GM23338 (cell line): ENCODE measurements around the gene CGRRF1. TPM values are rescaled to one million over a fixed set of nuclear protein-coding genes. Genes with fewer than 3 reads are reported as not detected.

ENCODE experiments used
- ATAC-seq: fragments of 200-7000 bp; cut with Tn5 transposase; 3 replicates; pipeline ENCODE4 v1.9.1; 2020
- DNase-seq: peaks from one replicate; pipeline ENCODE4 v3.0.0-alpha.2; 2015; ENCODE audit warnings: low spot score
- H2AFZ ChIP-seq: fragments of 200-600 bp; sonication (generic); 2 replicates; pipeline ENCODE4 v1.8.0; 2016; ENCODE audit warnings: antibody characterized with exemption, mild to moderate bottlenecking, moderate library complexity
- H3F3A ChIP-seq: fragments of 200-600 bp; sonication (generic); replicated peaks from 2 replicates; pipeline ENCODE4 v1.8.0; 2017; ENCODE audit warnings: antibody characterized with exemption, mixed run types, low read depth
- H3K27ac ChIP-seq: fragments of 200-600 bp; sonication (generic); 2 replicates; pipeline ENCODE4 v1.6.1; 2016; ENCODE audit warnings: low read depth
- H3K27me3 ChIP-seq: fragments of 200-600 bp; sonication (generic); 2 replicates; pipeline ENCODE4 v1.8.0; 2016; ENCODE audit warnings: mild to moderate bottlenecking, mixed run types, moderate library complexity; ENCODE audit not compliant: insufficient read depth
- H3K36me3 ChIP-seq: fragments of 200-600 bp; sonication (generic); 2 replicates; pipeline ENCODE4 v1.8.0; 2016; ENCODE audit warnings: mild to moderate bottlenecking; ENCODE audit not compliant: insufficient read depth
- H3K4me1 ChIP-seq: fragments of 200-600 bp; sonication (generic); 2 replicates; pipeline ENCODE4 v1.8.0; 2016; ENCODE audit warnings: mild to moderate bottlenecking, moderate library complexity; ENCODE audit not compliant: insufficient read depth
- H3K4me2 ChIP-seq: fragments of 200-600 bp; sonication (generic); 2 replicates; pipeline ENCODE4 v1.7.1; 2017; ENCODE audit warnings: mixed run types
- H3K4me3 ChIP-seq: fragments of 200-600 bp; sonication (generic); 2 replicates; pipeline ENCODE4 v1.6.1; 2016; ENCODE audit warnings: mixed run types
- H3K79me2 ChIP-seq: fragments of 200-600 bp; sonication (generic); replicated peaks from 2 replicates; pipeline ENCODE4 v1.8.0; 2017; ENCODE audit warnings: mild to moderate bottlenecking; ENCODE audit not compliant: insufficient read depth
- H3K9me2 ChIP-seq: fragments of 200-600 bp; sonication (generic); 2 replicates; pipeline ENCODE4 v1.8.0; 2017; ENCODE audit not compliant: insufficient read depth
- H4K20me1 ChIP-seq: fragments of 200-600 bp; sonication (generic); replicated peaks from 2 replicates; pipeline ENCODE4 v1.8.0; 2017; ENCODE audit warnings: mild to moderate bottlenecking; ENCODE audit not compliant: insufficient read depth
- H3K27ac Mint-ChIP-seq: 2 replicates; pipeline ENCODE4 v1.8.0; 2020; ENCODE audit warnings: inconsistent platforms, mild to moderate bottlenecking, moderate library complexity, mixed read lengths
- H3K27me3 Mint-ChIP-seq: 3 replicates; pipeline ENCODE4 v1.8.0; 2022; ENCODE audit warnings: low read depth, mild to moderate bottlenecking, moderate library complexity, mixed read lengths, inconsistent platforms; ENCODE audit not compliant: insufficient read depth, poor library complexity
- H3K36me3 Mint-ChIP-seq: 3 replicates; pipeline ENCODE4 v1.8.0; 2021; ENCODE audit warnings: low read depth, mild to moderate bottlenecking, inconsistent platforms, moderate library complexity, mixed read lengths
- H3K4me1 Mint-ChIP-seq: 3 replicates; pipeline ENCODE4 v1.8.0; 2020; ENCODE audit warnings: mild to moderate bottlenecking, inconsistent platforms, mixed read lengths
- H3K4me3 Mint-ChIP-seq: 3 replicates; pipeline ENCODE4 v1.8.0; 2021; ENCODE audit warnings: moderate library complexity, mild to moderate bottlenecking, inconsistent platforms, mixed read lengths
- H3K9me3 Mint-ChIP-seq: 3 replicates; pipeline ENCODE4 v1.8.0; 2020; ENCODE audit warnings: moderate library complexity, mild to moderate bottlenecking, inconsistent platforms, mixed read lengths
- CREB1 ChIP-seq: fragments of 250-450 bp; sonication (Bioruptor Pico); IDR thresholded peaks from 2 replicates; pipeline ENCODE4 v1.5.0; 2020; ENCODE audit warnings: low read depth, mild to moderate bottlenecking, moderate library complexity
- CTCF ChIP-seq, 2 experiments: fragments of 200-600 bp in 1 of 2; sonication (generic) in 1 of 2; conservative IDR thresholded peaks; 2 replicates each; pipeline versions ENCODE4 v1.5.1 to v1.6.1; 2016 to 2017; ENCODE audit warnings: antibody characterized with exemption in 2 of 2, low read depth in 2 of 2, mild to moderate bottlenecking in 2 of 2, moderate library complexity in 1 of 2
- ETS1 ChIP-seq: IDR thresholded peaks from 2 replicates; pipeline ENCODE4 v1.6.1; 2016; ENCODE audit warnings: antibody characterized with exemption
- EZH2 ChIP-seq: fragments of 200-600 bp; sonication (generic); IDR thresholded peaks from one replicate; pipeline ENCODE4 v1.8.0; 2017; ENCODE audit warnings: antibody characterized with exemption, mild to moderate bottlenecking, low read depth; ENCODE audit not compliant: unreplicated experiment
- EZH2phosphoT487 ChIP-seq: fragments of 200-600 bp; sonication (generic); IDR thresholded peaks from one replicate; pipeline ENCODE4 v1.8.1; 2018; ENCODE audit warnings: antibody characterized with exemption; ENCODE audit not compliant: unreplicated experiment
- JUNB ChIP-seq: IDR thresholded peaks from one replicate; pipeline ENCODE4 v1.6.1; 2016; ENCODE audit warnings: antibody characterized with exemption; ENCODE audit not compliant: unreplicated experiment
- NANOG ChIP-seq: IDR thresholded peaks from 2 replicates; pipeline ENCODE4 v1.6.1; 2016; ENCODE audit warnings: antibody characterized with exemption, borderline replicate concordance
- POLR2AphosphoS5 ChIP-seq: IDR thresholded peaks from 2 replicates; pipeline ENCODE4 v1.6.1; 2016; ENCODE audit warnings: antibody characterized with exemption, low read depth
- STAT1 ChIP-seq: IDR thresholded peaks from one replicate; pipeline ENCODE4 v1.6.1; 2016; ENCODE audit warnings: antibody characterized with exemption; ENCODE audit not compliant: unreplicated experiment
- ZNF114 ChIP-seq: fragments of 250-450 bp; sonication (Bioruptor Pico); IDR thresholded peaks from 2 replicates; pipeline ENCODE4 v1.5.0; 2020; ENCODE audit warnings: mild to moderate bottlenecking, moderate library complexity
- ZNF331 ChIP-seq: fragments of 250-450 bp; sonication (Bioruptor Pico); IDR thresholded peaks from 2 replicates; pipeline ENCODE4 v1.5.0; 2020; ENCODE audit warnings: low read depth, mild to moderate bottlenecking, moderate library complexity
- ZNF462 ChIP-seq: fragments of 250-450 bp; sonication (Bioruptor Pico); IDR thresholded peaks from 2 replicates; pipeline ENCODE4 v1.5.0; 2020; ENCODE audit warnings: mild to moderate bottlenecking, moderate library complexity
- polyA plus RNA-seq: library from polyadenylated mRNA; unstranded; fragments of >200 nt; fragmentation: Nextera tagmentation; extraction: Ambion mirVana; gene quantifications from 2 replicates; pipeline ENCODE4 v1.2.1, GENCODE V29; 2016
- total RNA-seq: library from RNA; depleted of rRNA; stranded (reverse); fragments of >200 nt; shearing (Covaris generic); gene quantifications from 2 replicates; pipeline ENCODE4 v1.2.3, GENCODE V29; 2014

Gene CGRRF1
- total and polyA plus RNA-seq, 2 experiments from 2014 or later = 18.8 to 28.3 TPM

GRCh38 chr14:54483846-54484245, 25.9 kb upstream of the CGRRF1 start:
- DNase-seq = no peak
- no peak for ATAC-seq
- H3K4me3 ChIP-seq = no peak overlapping the region
- H3K79me2 ChIP-seq = peaks cover 69% of the 10 kb centered on the region
- Mint-ChIP-seq H3K9me3 (no peaks in the 10 kb centered on the region; the same call in 2 of the 3 replicates), H3K4me3 (no peak overlapping the region), H3K4me1 (peaks cover 17% of the 10 kb centered on the region), H3K27ac (no peak overlapping the region), H3K36me3 (peaks cover 16% of the 10 kb centered on the region), H3K27me3 (peaks cover 11% of the 10 kb centered on the region)
- no peak overlapping the region for H3K4me2 ChIP-seq
- no peaks in the 10 kb centered on the region for H3F3A ChIP-seq
- no peak for TF ChIP-seq EZH2phosphoT487
- TF ChIP-seq STAT1 = no peak
- no peak for TF ChIP-seq CREB1
- no peak for TF ChIP-seq ETS1
- no peak for TF ChIP-seq CTCF (conservative IDR thresholded peaks at IDR 0.05; ENCODE audit: low read depth in 2 of 2)
- no peak for TF ChIP-seq NANOG
- TF ChIP-seq EZH2 = no peak
- TF ChIP-seq ZNF114 = no peak
- TF ChIP-seq JUNB = no peak
- TF ChIP-seq ZNF331 = no peak
- TF ChIP-seq ZNF462 (CRISPR knock-in tag) = no peak
- TF ChIP-seq POLR2AphosphoS5 = no peak
- no peak overlapping the region for H3K27ac ChIP-seq
- H3K9me2 ChIP-seq = no peaks in the 10 kb centered on the region
- no peaks in the 10 kb centered on the region for H3K27me3 ChIP-seq
- H4K20me1 ChIP-seq = peaks cover 11% of the 10 kb centered on the region
- H3K4me1 ChIP-seq = peaks cover 8% of the 10 kb centered on the region; the same call in 1 of the 2 replicates
- peaks cover 5% of the 10 kb centered on the region for H3K36me3 ChIP-seq
- no peak overlapping the region for H2AFZ ChIP-seq
